GM19452 (cell line): ENCODE data around the gene PCNT.

Experiments used
- ATAC-seq: cut with Tn5 transposase; IDR thresholded peaks from one replicate; pipeline ENCODE4 v1.9.1; 2021; ENCODE audit not compliant: unreplicated experiment

PCNT gene

GRCh38 chr21:46377789-46378188 lies 53.8 kb downstream of the PCNT start:
- no peak for ATAC-seq

- no peak for ATAC-seq
Observed at GRCh38 chr21:46379105-46379504, 55.1 kb downstream of the PCNT start.

- no peak for ATAC-seq
Observed at GRCh38 chr21:46379691-46380090, 55.7 kb downstream of the PCNT start.

- no peak for ATAC-seq
Observed at GRCh38 chr21:46381541-46381940, 57.6 kb downstream of the PCNT start.

DNA sequence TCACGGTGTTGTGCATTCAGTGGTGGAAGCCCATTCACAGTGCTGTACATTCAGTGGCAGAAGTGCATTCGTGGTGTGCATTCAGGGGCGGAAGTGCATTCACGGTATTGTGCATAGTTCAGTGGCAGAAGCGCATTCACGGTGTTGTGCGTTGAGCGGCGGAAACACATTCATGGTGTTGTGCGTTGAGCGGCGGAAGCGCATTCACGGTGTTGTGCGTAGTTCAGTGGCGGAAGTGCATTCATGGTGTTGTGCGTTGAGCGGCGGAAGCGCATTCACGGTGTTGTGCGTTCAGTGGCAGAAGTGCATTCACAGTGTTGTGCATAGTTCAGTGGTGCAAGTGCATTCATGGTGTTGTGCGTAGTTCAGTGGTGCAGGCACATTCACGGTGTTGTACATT lies 60.6 kb downstream of the PCNT start:
- ATAC-seq = no peak

GRCh38 chr21:46385846-46386733 lies 62.1 kb downstream of the PCNT start:
- ATAC-seq = no peak

- ATAC-seq = no peak
Observed at GRCh38 chr21:46386734-46387088, 62.8 kb downstream of the PCNT start.

DNA sequence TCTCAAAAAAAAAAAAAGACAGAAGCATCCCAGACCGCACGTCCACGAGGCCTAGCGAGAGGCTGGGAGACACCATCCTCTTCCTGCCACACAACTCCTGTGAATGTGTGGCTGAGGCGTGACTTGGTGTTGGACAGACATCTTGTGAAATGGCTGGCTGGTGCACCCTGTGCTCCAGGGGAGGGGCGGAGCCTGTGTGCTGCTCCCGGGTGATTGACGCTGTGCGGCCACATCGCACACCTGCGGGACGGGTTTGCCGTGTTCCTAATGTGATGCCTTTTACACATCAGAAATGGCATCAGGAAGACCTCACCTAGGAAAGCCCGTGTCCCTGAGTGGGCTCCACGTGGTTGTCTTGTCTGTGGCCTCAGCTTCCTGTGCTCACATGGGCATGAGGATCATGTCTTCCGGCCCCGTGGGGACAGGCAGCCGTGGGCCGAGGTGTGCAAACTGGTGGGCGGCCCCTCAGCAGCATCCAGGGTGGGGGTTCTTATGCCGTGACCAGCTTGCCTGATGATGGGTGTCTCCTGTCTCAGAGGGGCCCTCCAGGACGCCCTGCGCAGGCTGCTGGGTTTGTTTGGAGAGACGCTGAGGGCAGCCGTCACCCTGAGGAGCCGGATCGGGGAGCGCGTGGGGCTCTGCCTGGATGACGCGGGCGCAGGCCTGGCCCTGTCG lies 64.4 kb downstream of the PCNT start:
- ATAC-seq = no peak

- no peak for ATAC-seq
Observed at GRCh38 chr21:46388896-46389295, 64.9 kb downstream of the PCNT start.

DNA sequence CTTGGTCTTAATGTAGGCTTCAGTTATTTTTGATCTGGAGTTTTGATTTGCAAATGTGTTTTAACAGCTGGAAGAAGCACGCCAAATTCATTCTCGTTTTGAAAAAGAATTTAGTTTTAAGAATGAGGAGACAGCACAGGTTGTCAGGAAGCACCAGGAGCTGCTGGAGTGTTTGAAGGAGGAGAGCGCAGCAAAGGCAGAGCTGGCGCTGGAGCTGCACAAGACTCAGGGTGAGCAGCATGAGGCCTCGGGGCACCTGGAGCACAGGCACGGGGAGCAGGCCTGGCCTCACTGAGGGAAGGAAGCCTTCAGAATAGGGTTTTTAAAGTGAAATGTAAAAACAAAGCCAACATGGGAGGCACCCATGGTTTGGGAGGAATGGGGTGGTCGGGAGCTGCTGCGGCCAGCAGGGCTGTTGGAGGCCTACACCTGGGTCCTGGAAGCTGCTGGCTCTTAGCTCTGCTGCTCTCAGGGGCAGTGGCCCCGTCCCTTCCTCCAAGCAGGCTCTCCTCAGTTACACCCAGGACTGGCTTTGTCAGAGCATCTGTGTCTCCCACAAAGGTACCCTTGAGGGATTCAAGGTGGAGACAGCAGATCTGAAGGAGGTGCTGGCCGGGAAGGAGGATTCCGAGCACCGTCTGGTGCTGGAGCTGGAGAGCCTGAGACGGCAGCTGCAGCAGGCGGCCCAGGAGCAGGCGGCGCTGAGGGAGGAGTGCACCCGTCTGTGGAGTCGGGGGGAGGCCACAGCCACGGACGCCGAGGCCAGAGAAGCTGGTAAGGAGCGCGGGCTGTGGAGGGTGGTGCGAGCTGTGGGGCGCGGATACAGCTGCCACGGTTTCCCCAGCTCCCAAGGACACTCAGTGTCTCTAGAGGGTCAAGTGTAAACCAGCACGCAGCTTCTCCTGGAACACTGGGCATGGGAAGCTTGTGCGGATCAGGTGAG lies 66.9 kb downstream of the PCNT start:
- no peak for ATAC-seq

DNA sequence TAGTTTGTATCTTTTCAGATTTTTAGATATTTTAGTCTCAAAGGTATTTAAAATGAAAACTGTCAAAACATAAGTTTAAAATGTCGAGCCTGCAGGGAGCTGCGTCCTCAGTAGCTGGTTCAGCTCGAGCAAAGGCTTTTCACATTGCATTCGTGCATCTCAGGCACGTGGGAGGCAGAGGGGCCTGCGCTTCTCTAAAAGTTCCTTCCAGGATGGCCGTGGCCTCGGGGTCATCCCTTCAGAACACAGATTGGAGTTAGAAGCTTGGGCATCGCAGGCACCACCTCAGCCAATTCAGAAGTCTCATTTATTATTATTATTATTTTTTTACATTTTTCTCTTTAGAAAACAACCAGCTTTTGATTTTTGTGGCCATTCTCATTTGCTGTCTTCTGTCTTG lies 67.8 kb downstream of the PCNT start:
- ATAC-seq = no peak

- no peak for ATAC-seq
Observed at GRCh38 chr21:46392921-46393320, 69.0 kb downstream of the PCNT start.

DNA sequence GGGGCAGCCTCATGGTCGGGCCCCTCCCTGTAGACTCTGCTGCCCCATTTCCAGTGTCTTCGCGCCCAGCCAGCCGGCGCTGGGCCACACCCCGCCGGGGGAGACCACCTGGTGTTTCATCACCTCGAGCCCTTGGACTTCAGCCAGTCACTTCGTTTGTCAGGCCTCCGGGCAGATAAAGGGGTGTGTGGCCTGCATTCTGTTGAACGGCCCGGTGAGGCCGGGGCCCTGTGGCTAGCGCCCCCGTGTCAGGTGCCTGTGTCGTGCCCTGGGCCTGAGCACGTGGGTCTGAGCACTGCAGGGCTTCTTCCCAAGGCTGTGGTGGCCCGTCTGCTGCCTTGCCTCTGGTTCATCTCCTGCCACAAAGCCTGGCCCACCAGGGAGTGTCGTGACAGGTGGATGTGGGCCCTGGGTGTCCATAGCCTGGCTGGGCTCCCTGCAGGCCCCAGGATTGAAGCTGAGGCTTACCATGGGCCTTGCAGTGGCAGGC lies 69.5 kb downstream of the PCNT start:
- ATAC-seq = no peak

- ATAC-seq = no peak
Observed at GRCh38 chr21:46393941-46394594, 70.1 kb downstream of the PCNT start.

- no peak for ATAC-seq
Observed at GRCh38 chr21:46394595-46395104, 70.7 kb downstream of the PCNT start.

DNA sequence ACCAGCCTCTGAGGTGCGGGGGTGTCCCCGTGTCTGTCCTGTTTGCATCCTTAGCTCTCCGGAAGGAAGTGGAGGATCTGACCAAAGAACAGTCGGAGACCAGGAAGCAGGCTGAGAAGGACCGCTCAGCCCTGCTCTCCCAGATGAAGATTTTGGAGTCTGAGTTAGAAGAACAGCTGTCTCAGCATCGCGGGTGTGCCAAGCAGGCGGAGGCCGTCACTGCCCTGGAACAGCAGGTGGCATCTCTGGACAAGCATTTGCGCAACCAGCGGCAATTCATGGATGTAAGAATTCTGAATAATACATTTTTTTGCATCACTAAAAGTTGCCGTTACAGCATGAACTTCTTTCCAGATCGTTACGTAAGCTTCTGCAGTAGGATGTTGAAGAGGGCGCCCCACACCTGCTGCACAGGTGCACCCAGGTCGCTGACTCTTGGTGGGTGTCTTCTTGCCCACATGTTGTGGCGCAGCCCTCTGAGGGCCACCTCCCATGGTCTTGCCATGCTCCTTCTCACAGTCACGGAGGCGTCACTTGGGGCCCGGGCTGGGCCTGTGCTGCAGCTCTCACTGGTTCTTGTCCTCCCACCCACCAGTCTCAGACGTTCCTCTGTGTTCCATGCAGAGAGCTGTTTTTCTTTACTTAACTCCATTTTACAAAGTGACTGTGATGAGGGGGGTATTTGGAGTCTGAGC lies 73.4 kb downstream of the PCNT start:
- ATAC-seq = no peak

GRCh38 chr21:46397993-46398392 lies 74.0 kb downstream of the PCNT start:
- no peak for ATAC-seq

DNA sequence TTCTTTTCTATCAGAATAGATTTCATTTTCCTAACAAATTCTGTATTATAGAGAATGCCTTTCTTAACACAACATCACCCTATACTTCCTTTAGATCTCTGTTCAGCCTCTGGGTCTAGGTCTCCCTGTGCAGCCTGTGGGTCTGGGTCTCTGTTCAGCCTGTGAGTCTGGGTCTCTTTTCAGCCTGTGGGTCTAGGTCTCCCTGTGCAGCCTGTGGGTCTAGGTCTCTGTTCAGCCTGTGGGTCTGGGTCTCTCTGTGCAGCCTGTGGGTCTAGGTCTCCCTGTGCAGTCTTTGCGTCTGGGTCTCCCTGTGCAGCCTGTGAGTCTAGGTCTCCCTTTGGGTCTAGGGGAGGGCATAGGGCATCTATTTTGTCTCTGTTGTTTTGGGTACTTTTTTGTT lies 75.2 kb downstream of the PCNT start:
- no peak for ATAC-seq

DNA sequence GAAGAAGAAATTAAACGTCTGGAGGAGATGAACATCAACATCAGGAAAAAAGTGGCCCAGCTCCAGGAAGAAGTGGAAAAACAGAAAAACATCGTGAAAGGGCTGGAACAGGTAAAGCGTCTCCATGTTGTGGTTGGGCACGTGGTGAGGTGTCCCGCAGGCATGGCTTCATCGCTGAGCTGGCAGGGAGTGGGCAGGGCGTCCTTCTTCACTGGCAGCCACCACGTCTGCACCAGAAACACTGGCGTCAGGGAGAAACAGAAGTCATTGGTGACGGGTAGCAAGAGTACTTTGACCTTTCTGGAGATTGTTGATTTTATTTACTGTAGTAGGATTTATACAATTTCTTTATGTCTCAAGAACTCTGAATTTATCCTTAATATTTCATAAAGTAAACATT lies 75.7 kb downstream of the PCNT start:
- no peak for ATAC-seq
